Skeletal muscle tissue (tissue), 4 donors: ENCODE data around the gene MADD. TPM values are rescaled to one million over a fixed set of nuclear protein-coding genes. Genes with fewer than 3 reads are reported as not detected.

Experiments
- H3K27ac ChIP-seq: one replicate; pipeline ENCODE4 v1.7.0; 2013; ENCODE audit warnings: mild to moderate bottlenecking, low read depth, low read length, inconsistent platforms
- H3K27me3 ChIP-seq, 3 donors: one replicate each; pipeline ENCODE4 v1.7.0; 2013; ENCODE audit warnings: low read length in 3 of 3; ENCODE audit not compliant: control insufficient read depth in 3 of 3, insufficient read depth in 3 of 3
- H3K36me3 ChIP-seq, 3 donors: one replicate each; pipeline ENCODE4 v1.7.0; 2013; ENCODE audit warnings: low read length in 3 of 3; ENCODE audit not compliant: control insufficient read depth in 3 of 3, insufficient read depth in 3 of 3
- H3K4me1 ChIP-seq, 3 donors: one replicate each; pipeline ENCODE4 v1.7.0; 2013; ENCODE audit warnings: low read length in 3 of 3, mild to moderate bottlenecking in 3 of 3; ENCODE audit not compliant: control insufficient read depth in 3 of 3, insufficient read depth in 3 of 3
- H3K4me3 ChIP-seq, 3 donors: one replicate each; pipeline ENCODE4 v1.7.0; 2013; ENCODE audit warnings: low read length in 3 of 3
- H3K9ac ChIP-seq, 3 donors: one replicate each; pipeline ENCODE4 v1.7.0; 2013; ENCODE audit warnings: low read length in 3 of 3, mild to moderate bottlenecking in 3 of 3, moderate library complexity in 2 of 3, low read depth in 1 of 3
- H3K9me3 ChIP-seq, 3 donors: one replicate each; pipeline ENCODE4 v1.7.0; 2013; ENCODE audit warnings: low read length in 3 of 3; ENCODE audit not compliant: control insufficient read depth in 3 of 3
- total RNA-seq: library from RNA; depleted of rRNA; stranded (reverse); fragments of >200 nt; gene quantifications from one replicate; pipeline ENCODE4 v1.2.3, GENCODE V29; 2014
- donor health status: Osteomylitis.

MADD gene
- total RNA-seq, 1 donor from 2014 or later = 15.7 TPM

DNA sequence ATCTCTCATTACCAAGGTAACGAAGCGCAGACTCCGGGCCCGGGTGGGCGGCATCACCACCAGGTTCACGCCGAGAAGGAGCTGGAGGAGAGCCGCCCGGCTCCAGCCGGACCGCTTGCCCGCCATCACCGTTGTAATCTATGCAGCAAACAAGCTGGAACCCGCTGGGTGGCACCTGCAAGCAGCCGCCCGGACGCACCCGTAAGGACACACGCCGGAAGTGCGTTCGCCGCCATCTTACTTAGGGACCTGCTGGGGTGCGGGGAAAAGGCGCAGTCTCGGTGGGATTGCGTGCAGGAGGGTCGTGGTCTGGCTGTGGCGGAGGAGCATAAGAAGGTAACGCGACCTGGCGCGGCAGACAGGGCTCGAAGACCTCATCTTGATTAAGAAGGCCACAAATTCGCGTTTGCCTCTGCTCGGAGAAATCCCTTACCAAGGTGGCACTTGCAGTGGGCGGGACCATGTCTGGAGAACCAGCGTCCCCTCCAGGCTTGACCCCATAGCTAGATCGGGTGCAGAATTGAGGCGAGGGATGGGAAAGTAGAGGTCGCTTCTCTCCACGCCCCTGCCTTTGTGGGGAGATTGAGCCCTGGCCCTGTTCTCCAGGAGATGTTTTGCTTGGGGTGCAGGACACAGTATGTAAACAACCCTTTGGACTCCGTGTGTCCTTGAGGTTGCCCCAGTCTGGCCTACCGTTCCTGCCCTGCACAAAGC is 21.1 kb upstream of the MADD start, which contains the start of gene ACP2:
ACP2 (minus strand) TSS at position 151 of the 714 bp plus-strand sequence; CDS start at position 126, 25 bp downstream.
- Histone ChIP-seq H3K4me1 (peaks cover 30 to 39% (median 31%) of the 10 kb centered on the region in 3 donors), H3K9ac (peak within 1 kb of the TSS; percentile 90 to 97 (median 93)), H3K27ac (peak within 1 kb of the TSS; percentile 89), H3K27me3 (no peaks in the 10 kb centered on the region), H3K9me3 (no peaks in the 10 kb centered on the region), H3K36me3 (peaks cover 27 to 29% (median 27%) of the 10 kb centered on the region in 3 donors), H3K4me3 (peak within 1 kb of the TSS; percentile 92 to 100 (median 100))

DNA sequence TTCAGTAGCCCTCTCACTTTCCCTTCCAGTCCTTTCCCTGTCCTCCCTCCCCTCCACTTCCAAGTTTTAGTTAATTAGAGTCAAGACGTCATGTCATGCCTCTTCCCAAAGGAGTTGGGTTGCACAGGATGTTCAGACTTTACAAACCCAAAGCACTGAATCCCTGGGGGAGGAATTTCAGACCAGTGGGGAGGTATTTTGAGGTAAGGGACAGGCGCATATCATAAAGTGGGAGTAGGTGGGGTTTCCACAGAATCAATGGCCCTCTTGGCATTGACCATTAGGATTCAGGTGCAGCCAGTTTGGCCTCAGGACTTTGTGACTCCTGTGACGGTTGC is 20.6 kb upstream of the MADD start:
- Histone ChIP-seq H3K4me1 (peaks cover 36 to 44% (median 37%) of the 10 kb centered on the region in 3 donors), H3K4me3 (peak overlapping the region; percentile 92 to 100 (median 100)), H3K27me3 (no peaks in the 10 kb centered on the region), H3K9ac (peak overlapping the region; percentile 90 to 97 (median 93)), H3K36me3 (peaks cover 26 to 27% (median 27%) of the 10 kb centered on the region in 3 donors), H3K27ac (peak overlapping the region; percentile 89), H3K9me3 (no peaks in the 10 kb centered on the region)

DNA sequence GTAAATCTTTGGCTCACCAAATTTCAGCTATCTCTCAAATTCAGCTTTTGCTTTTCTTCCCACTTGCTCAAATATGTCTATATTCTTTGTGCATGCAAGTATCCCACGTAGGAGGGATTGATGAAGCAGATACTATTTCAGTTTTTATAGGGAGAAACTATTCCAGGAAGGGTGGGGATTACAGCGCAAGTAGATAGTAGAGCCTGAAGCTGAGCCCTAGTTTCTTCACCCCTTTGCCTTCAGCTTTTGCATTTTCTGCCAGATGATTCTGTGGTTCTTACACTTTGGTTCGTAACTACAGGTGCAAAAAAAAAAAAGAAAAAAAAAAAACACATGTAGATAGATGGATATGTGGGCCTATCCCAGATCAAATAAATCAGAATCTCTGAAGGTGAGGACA is 18.2 kb upstream of the MADD start:
- H3K9me3 ChIP-seq = no peaks in the 10 kb centered on the region
- no peak overlapping the region for H3K4me3 ChIP-seq
- peaks cover 9% of the 10 kb centered on the region in 3 donors for H3K36me3 ChIP-seq
- no peak overlapping the region for H3K9ac ChIP-seq
- H3K27me3 ChIP-seq = no peaks in the 10 kb centered on the region
- no peak overlapping the region for H3K27ac ChIP-seq
- peaks cover 45 to 54% (median 49%) of the 10 kb centered on the region in 3 donors for H3K4me1 ChIP-seq

DNA sequence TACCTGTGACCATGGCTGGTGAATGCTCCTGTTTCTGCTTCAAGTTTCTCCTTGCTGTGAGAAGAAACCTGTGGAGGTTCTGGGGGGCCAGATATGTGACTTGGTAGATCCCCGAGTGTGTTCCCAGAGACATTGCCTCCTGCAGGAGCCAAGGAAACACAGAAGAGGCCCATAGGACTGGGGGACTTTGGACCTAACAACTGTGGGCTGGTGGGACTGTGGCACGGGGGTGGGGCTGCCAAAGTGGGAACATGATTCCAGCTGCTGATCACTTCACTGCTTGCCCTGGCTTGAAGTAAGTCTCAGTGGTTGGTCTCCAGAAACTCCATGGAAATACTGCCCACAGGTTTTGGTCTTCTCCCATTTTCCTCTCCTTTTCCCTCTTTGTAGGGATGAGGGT is 16.3 kb upstream of the MADD start:
- Histone ChIP-seq H3K36me3 (no peaks in the 10 kb centered on the region), H3K27ac (peak overlapping the region; percentile 83), H3K9ac (peak overlapping the region in 1 of 3 donors; percentile 45), H3K4me1 (peaks cover 40 to 54% (median 49%) of the 10 kb centered on the region in 3 donors), H3K9me3 (no peaks in the 10 kb centered on the region), H3K4me3 (no peak overlapping the region), H3K27me3 (no peaks in the 10 kb centered on the region)

DNA sequence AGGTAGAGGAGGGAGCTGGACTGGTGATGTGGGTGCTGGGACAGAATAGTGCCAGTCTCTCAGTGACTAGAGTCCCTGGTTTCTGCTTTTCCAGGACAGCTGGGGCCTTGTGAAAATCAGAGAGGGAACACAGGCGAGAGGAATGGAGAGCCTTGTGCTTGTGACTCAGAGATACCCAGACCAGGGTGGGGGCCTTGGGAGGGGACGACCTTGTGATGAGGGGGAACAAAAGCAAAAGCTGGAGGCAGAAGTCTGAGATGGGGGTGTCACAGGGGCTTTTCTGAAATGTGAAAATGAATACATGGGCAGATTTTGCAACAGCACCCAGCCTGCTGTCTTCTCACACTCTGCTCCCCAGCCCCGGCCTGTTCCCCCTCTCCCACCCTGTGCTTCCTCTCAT is 15.5 kb upstream of the MADD start:
- Histone ChIP-seq H3K9ac (peak overlapping the region in 1 of 3 donors; percentile 50), H3K4me3 (peak overlapping the region in 2 of 3 donors; percentile 22 to 38), H3K4me1 (peaks cover 45 to 52% (median 50%) of the 10 kb centered on the region in 3 donors), H3K27ac (peak overlapping the region; percentile 83), H3K9me3 (no peaks in the 10 kb centered on the region), H3K36me3 (no peaks in the 10 kb centered on the region), H3K27me3 (no peaks in the 10 kb centered on the region)

DNA sequence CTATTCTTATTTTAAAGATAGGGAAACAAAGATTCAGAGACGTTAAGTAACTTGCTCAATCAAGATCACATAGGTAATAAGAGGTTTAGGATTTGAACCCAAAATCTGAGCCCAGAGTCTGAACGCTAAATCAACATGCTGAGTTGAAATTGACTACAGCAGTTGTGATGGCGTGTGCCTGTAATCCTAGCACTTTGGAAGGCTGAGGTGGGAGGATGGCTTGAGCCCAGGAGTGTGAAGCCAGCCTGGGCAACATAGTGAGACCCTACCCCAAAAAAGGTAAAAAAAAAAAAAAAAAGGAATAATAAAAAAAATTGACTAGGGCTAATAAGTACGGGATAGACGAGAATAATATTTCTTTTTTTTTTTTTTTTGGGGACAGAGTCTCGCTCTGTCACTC is 13.6 kb upstream of the MADD start:
- Histone ChIP-seq H3K27me3 (no peaks in the 10 kb centered on the region), H3K4me3 (no peak overlapping the region), H3K36me3 (peaks cover 0 to 3% (median 0%) of the 10 kb centered on the region in 3 donors), H3K9me3 (no peaks in the 10 kb centered on the region), H3K4me1 (peaks cover 49 to 50% (median 50%) of the 10 kb centered on the region in 3 donors), H3K27ac (peak overlapping the region; percentile 30), H3K9ac (no peak overlapping the region)

DNA sequence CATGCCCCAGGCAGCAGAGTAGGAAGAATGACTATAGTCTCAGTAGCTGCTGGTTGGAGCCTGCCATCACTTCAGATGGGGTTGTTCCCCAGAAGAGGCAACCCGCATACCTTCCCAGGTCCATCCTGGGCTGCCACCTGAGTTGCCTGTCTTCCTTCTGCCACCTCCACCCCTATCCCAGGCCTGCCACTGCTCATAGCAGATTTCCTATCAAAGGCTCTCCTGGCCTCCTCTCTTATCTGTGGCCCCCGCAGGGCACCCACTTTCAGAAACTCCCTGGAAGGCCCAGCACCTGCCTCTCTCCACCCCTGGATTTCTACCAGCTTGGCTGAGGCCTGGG is 12.8 kb upstream of the MADD start:
- H3K36me3 ChIP-seq = peaks cover 0 to 8% (median 3%) of the 10 kb centered on the region in 3 donors
- H3K4me3 ChIP-seq = peak overlapping the region in 2 of 3 donors; percentile 45 to 52
- H3K9ac ChIP-seq = peak overlapping the region in 2 of 3 donors; percentile 62 to 77
- H3K9me3 ChIP-seq = no peaks in the 10 kb centered on the region
- peaks cover 49 to 50% (median 50%) of the 10 kb centered on the region in 3 donors for H3K4me1 ChIP-seq
- no peaks in the 10 kb centered on the region for H3K27me3 ChIP-seq
- H3K27ac ChIP-seq = peak overlapping the region; percentile 79

DNA sequence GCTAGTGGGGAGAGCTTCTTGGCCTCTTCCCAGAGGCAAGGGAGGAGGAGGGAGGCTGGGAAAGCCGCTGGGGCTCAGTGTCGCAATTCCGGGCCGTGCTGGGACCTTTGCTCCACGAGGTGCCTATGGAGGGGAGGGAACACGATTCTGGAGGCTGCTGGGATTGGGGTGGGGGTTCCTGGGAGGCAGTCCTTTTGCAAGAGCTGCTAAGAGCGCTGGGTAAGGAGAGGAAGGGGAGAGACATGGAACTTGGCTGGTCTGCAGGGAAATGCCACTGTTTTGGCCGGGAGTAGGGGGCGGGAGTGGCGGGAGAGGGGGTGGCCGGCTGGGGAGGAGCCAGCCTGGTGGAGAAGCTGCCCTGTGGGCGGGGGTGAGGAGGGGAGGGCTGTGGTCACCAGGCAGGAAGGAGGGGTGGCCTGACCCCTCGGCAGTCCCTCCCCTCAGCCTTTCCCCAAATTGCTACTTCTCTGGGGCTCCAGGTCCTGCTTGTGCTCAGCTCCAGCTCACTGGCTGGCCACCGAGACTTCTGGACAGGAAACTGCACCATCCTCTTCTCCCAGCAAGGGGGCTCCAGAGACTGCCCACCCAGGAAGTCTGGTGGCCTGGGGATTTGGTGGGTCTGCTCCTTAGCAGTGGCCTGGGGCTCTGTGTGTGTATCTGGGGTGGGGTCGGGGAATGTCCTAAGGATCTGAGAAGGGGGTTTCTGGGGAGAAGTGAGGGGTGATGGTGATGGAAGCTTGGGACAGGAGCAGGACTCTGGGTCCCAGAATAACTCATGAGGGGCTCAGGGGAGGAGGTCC is 12.2 kb upstream of the MADD start, which contains the start of gene NR1H3:
NR1H3 (plus strand) TSS at position 480 of the 800 bp plus-strand sequence. CDS start 1,221 bp downstream, outside the sequence.
- no peaks in the 10 kb centered on the region for H3K9me3 ChIP-seq
- peaks cover 49 to 50% (median 50%) of the 10 kb centered on the region in 3 donors for H3K4me1 ChIP-seq
- peaks cover 0 to 8% (median 3%) of the 10 kb centered on the region in 3 donors for H3K36me3 ChIP-seq
- H3K9ac ChIP-seq = peak within 1 kb of the TSS; percentile 54 to 77 (median 62)
- peak within 1 kb of the TSS; percentile 52 to 75 (median 54) for H3K4me3 ChIP-seq
- no peaks in the 10 kb centered on the region for H3K27me3 ChIP-seq
- H3K27ac ChIP-seq = peak within 1 kb of the TSS; percentile 79

DNA sequence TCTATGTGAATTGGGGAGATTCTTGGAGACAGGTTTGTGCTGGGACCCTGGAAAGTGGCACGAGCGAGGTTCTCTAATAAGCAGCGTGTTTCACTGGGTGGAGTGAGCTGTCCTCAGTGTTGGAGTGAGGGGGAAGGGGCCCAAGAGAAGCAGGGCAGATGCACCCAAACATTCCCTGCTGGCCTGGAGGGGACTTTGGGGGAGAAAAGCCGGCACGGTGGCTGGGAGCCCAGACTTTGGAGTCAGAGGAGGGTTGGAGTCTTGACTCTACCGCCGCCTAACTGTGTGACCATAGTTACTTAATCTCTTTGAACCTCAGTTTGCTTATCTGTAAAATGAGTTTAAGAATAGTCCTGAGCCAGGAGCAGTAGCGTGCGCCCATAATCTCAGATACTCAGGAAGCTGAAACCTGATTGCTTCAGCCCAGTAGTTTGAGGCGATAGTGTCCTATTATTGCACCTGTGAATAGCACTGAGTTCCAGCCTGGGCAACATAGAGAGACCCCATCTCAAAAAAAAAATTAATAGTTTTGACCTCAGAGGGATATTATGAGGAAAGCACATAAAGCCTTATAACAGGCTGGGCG is 11.5 kb upstream of the MADD start:
- peak overlapping the region; percentile 54 to 77 (median 62) for H3K9ac ChIP-seq
- no peaks in the 10 kb centered on the region for H3K9me3 ChIP-seq
- H3K36me3 ChIP-seq = peaks cover 0 to 9% (median 3%) of the 10 kb centered on the region in 3 donors
- no peaks in the 10 kb centered on the region for H3K27me3 ChIP-seq
- H3K4me3 ChIP-seq = peak overlapping the region; percentile 52 to 75 (median 54)
- H3K27ac ChIP-seq = peak overlapping the region; percentile 79
- H3K4me1 ChIP-seq = peaks cover 46 to 49% (median 46%) of the 10 kb centered on the region in 3 donors
